ENCODE data around the gene CELA2A.
A peak's percentile ranks its signal among the peaks of the same experiment; 100 is the strongest.

CELA2A gene

DNA sequence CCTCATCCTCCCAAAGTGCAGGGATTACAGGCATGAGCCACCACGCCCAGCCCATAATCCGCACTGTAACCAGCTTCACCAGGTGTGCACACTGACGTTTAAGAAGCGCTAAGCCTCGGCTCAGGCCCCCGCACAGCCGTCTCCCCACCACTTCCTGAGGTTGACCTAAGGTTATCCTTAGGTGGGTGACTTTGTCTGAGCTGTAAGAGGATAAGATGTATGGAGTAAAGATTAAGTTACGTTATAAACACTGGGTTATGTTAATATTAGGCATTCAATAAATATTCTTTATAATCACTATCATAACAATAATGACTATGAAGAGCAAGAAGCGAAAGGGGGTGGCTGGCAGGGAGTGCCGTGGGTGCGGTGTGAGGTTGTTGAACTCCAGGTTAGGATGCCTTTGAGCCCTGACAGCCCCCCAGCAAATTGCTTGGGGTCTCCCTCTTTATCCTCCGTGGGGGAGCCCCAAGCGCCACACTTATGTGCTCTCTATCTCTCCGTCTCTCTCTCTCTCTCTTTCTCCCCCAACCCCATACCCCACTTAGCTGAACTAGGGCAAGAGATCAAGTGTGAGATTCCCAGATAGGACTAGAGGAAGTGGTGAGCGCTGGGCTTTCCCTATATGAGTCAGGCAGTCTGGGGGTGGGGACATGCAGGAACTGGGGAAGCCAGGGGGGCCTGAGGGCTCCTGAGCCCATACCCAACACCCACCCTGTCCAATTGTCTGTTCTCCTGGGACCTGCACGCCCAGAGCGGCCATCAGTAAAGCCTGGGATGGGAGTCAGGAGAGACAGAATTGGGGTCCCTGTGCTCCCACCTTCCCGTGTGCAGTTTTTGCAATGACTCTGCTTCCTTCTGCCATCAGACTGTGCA lies 39.2 kb upstream of the CELA2A start:
- H3K4me3 ChIP-seq (ENCODE audit: low read depth, low read length), result peak overlapping the region; percentile 16; the same call in 1 of the 2 replicates

GRCh38 chr1:15418806-15419515 lies 37.6 kb upstream of the CELA2A start:
- TF ChIP-seq CTCF (IDR thresholded peaks at IDR 0.05; ENCODE audit: insufficient read depth, low read depth, low read length, missing control alignments), result no peak
- no peak for DNase-seq (ENCODE audit: low read depth)
- no peak overlapping the region for H3K4me3 ChIP-seq (ENCODE audit: low read depth, low read length)

More for the DNA sequence above, 39.2 kb upstream of the CELA2A start:
- DNase-seq (ENCODE audit: low read depth), result peak; percentile 66
- TF ChIP-seq CTCF (IDR thresholded peaks at IDR 0.05; ENCODE audit: insufficient read depth, low read depth, low read length, missing control alignments), result no peak

DNA sequence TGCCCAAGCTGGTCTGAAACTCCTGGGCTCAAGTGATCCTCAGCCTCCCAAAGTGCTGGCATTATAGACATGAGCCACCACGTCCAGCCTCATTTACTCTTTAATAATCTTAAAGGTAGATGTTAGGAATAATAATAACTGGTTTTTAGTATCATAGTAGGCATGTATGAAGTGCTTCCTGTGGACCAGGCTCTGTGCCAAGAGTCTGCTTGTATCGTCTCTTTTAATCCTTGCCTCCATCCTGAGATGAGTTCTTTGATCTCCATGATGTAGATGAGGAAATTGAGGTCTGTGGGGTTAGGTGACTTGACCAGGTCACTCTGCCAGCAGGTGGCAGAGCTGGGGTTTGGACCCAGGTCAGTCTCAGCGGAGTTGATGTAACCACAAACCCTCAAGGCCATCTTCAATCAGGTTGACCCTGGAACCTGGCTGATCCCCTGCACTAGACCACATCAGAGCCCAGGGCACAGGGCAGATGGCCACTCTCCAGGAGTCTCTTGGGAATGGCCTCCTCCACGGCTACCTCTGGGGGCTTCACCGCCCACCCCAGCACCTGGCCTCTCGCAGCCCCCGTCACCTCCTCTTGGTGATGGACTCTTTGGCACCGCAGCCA lies 35.6 kb upstream of the CELA2A start:
- DNase-seq (ENCODE audit: low read depth), result no peak
- no peak for TF ChIP-seq CTCF (IDR thresholded peaks at IDR 0.05; ENCODE audit: insufficient read depth, low read depth, low read length, missing control alignments)
- H3K4me3 ChIP-seq (ENCODE audit: low read depth, low read length), result no peak overlapping the region

- DNase-seq (ENCODE audit: low read depth), result no peak
- no peak overlapping the region for H3K4me3 ChIP-seq (ENCODE audit: low read depth, low read length)
- TF ChIP-seq CTCF (IDR thresholded peaks at IDR 0.05; ENCODE audit: insufficient read depth, low read depth, low read length, missing control alignments), result no peak
Measured at GRCh38 chr1:15422871-15423270, 33.7 kb upstream of the CELA2A start.

- TF ChIP-seq CTCF (IDR thresholded peaks at IDR 0.05; ENCODE audit: insufficient read depth, low read depth, low read length, missing control alignments), result no peak
- DNase-seq (ENCODE audit: low read depth), result no peak
- no peak overlapping the region for H3K4me3 ChIP-seq (ENCODE audit: low read depth, low read length)
Measured at GRCh38 chr1:15423355-15424077, 33.0 kb upstream of the CELA2A start.

GRCh38 chr1:15424146-15424667 lies 32.3 kb upstream of the CELA2A start:
- no peak overlapping the region for H3K4me3 ChIP-seq (ENCODE audit: low read depth, low read length)
- no peak for DNase-seq (ENCODE audit: low read depth)
- TF ChIP-seq CTCF (IDR thresholded peaks at IDR 0.05; ENCODE audit: insufficient read depth, low read depth, low read length, missing control alignments), result no peak
